CD4-positive, alpha-beta T cell treated with Interferon alpha-2 for 1 hour (primary cell): ENCODE results near the gene MYL6.
"Not testable (repeated sequence)": the region's sequence is repeated elsewhere in the genome, so short reads cannot be mapped to it uniquely, and the experiment has no call there.

ENCODE experiments used
- DNase-seq, 2 donors: peaks; one replicate each; pipeline ENCODE4 v3.0.0-alpha.2; 2020 to 2022

The MYL6 gene

GRCh38 chr12:56129942-56130495 is 28.1 kb upstream of the MYL6 start:
- no peak for DNase-seq

- no peak for DNase-seq
These were observed 27.3 kb upstream of the MYL6 start for GRCh38 chr12:56130876-56131275.

GRCh38 chr12:56134897-56135296 is 23.3 kb upstream of the MYL6 start:
- no peak for DNase-seq

GRCh38 chr12:56137853-56138571 is 20.1 kb upstream of the MYL6 start:
- no peak for DNase-seq

GRCh38 chr12:56141946-56142784 is 16.0 kb upstream of the MYL6 start:
- DNase-seq, result no peak

- no peak for DNase-seq
These were observed 14.9 kb upstream of the MYL6 start for GRCh38 chr12:56143217-56143616.

GRCh38 chr12:56143870-56144269 is 14.3 kb upstream of the MYL6 start:
- no peak for DNase-seq

GRCh38 chr12:56145217-56145616 is 12.9 kb upstream of the MYL6 start:
- no peak for DNase-seq

- DNase-seq, result no peak
These were observed 11.4 kb upstream of the MYL6 start for GRCh38 chr12:56146492-56147460.

GRCh38 chr12:56150563-56150962 is 7.6 kb upstream of the MYL6 start:
- DNase-seq, result no peak

GRCh38 chr12:56151672-56152131 is 6.5 kb upstream of the MYL6 start:
- DNase-seq, result peak; percentile 51 to 71

- peak; percentile 88 to 92 for DNase-seq
These were observed 5.9 kb upstream of the MYL6 start, which contains the start of gene MYL6B for GRCh38 chr12:56152132-56152755. Gene MYL6B (plus strand): TSS chr12:56152587. CDS start chr12:56153919, 1,332 bp downstream.

- DNase-seq, result no peak
These were observed 5.1 kb upstream of the MYL6 start for GRCh38 chr12:56152756-56153677.

- no peak for DNase-seq
These were observed 4.5 kb upstream of the MYL6 start for GRCh38 chr12:56153678-56154065.

- DNase-seq, result no peak
These were observed 3.9 kb upstream of the MYL6 start for GRCh38 chr12:56154246-56154771.

GRCh38 chr12:56154818-56155217 is 3.3 kb upstream of the MYL6 start:
- no peak for DNase-seq

GRCh38 chr12:56155256-56155845 is 2.8 kb upstream of the MYL6 start:
- DNase-seq, result no peak

GRCh38 chr12:56156464-56157200 is 1.5 kb upstream of the MYL6 start:
- not testable (repeated sequence) for DNase-seq
